Body of pancreas (tissue), 4 donors: ENCODE measurements around the gene PLA2G4D. TPM values are rescaled to one million over a fixed set of nuclear protein-coding genes. Genes with fewer than 3 reads are reported as not detected.
A peak's percentile ranks its signal among the peaks of the same experiment; 100 is the strongest.

Experiments used
- ATAC-seq: fragments of 150-250 bp; one replicate; pipeline ENCODE4 v1.9.1; 2016
- DNase-seq, 4 donors: peaks; one replicate each; pipeline ENCODE4 v3.0.0-alpha.2; 2019
- H3K27ac ChIP-seq, 4 donors: fragments of 200-600 bp; sonication (generic); 1 replicate in 3 of 4; 2 replicates in 1 of 4; pipeline versions ENCODE4 v1.5.1 to v1.6.1; 2016 to 2019; ENCODE audit warnings: mild to moderate bottlenecking in 1 of 4, mixed read lengths in 1 of 4, moderate library complexity in 1 of 4
- H3K27me3 ChIP-seq, 2 donors: fragments of 200-600 bp; sonication (generic); one replicate each; pipeline ENCODE4 v1.6.0; 2016; ENCODE audit warnings: mild to moderate bottlenecking in 1 of 2
- H3K36me3 ChIP-seq, 2 donors: fragments of 200-600 bp; sonication (generic); replicated peaks in 1 of 2; 2 replicates each; pipeline ENCODE4 v1.5.1; 2016; ENCODE audit warnings: low read depth in 2 of 2; ENCODE audit not compliant: insufficient read depth in 1 of 2
- H3K4me1 ChIP-seq: fragments of 200-600 bp; sonication (generic); one replicate; pipeline ENCODE4 v1.6.0; 2016
- H3K4me3 ChIP-seq, 2 donors: fragments of 200-600 bp; sonication (generic); 1 replicate in 1 of 2; 2 replicates in 1 of 2; pipeline ENCODE4 v1.5.1; 2016 to 2019
- H3K9me3 ChIP-seq, 3 donors: fragments of 200-600 bp; sonication (generic); 1 replicate in 2 of 3; 2 replicates in 1 of 3; pipeline ENCODE4 v1.5.1; 2016
- POLR2A ChIP-seq, 3 donors: fragments of 450-650 bp; IDR thresholded peaks; one replicate each; pipeline ENCODE4 v1.6.1; 2016; ENCODE audit warnings: antibody characterized with exemption in 3 of 3, mild to moderate bottlenecking in 2 of 3
- WGBS, 2 donors: methylation state at CpG; one replicate each; pipeline ENCODE4 v1.1.5; 2017; 5-methylcytosine and 5-hydroxymethylcytosine counted together
- intact Hi-C: fragments of 100-400 bp; cut with DNase I; formaldehyde crosslinking; loops from one replicate; pipeline ENCODE4 v1.15.1; 2023
- total RNA-seq, 2 donors: library from RNA; depleted of rRNA; stranded (reverse); fragments of >200 nt; gene quantifications; one replicate each; pipeline ENCODE4 v1.1.0, GENCODE V29; 2016
- TF ChIP-seq, protein P1 (sequence below), 7 experiments: fragments of 450-650 bp in 4 of 7; fragments of 200-600 bp in 3 of 7; sonication (generic) in 3 of 7; IDR thresholded peaks; one replicate each; pipeline ENCODE4 v1.5.1; 2016 to 2019; ENCODE audit warnings: antibody characterized with exemption in 7 of 7

Gene PLA2G4D
- total RNA-seq, 2 donors from 2014 or later: not detected

- Histone ChIP-seq H3K27me3 (no peaks in the 10 kb centered on the region), H3K4me1 (no peaks in the 10 kb centered on the region), H3K36me3 (no peaks in the 10 kb centered on the region), H3K4me3 (no peak overlapping the region), H3K27ac (no peak overlapping the region), H3K9me3 (no peaks in the 10 kb centered on the region)
- DNase-seq (no peak), ATAC-seq (no peak)
- 90 to 91% methylated on average over 4 of the region's 4 CpGs for WGBS, 2 donors
- intact Hi-C loops: no loop called here
- no peak for TF ChIP-seq POLR2A (IDR thresholded peaks at IDR 0.05)
- TF ChIP-seq, protein P1, sequence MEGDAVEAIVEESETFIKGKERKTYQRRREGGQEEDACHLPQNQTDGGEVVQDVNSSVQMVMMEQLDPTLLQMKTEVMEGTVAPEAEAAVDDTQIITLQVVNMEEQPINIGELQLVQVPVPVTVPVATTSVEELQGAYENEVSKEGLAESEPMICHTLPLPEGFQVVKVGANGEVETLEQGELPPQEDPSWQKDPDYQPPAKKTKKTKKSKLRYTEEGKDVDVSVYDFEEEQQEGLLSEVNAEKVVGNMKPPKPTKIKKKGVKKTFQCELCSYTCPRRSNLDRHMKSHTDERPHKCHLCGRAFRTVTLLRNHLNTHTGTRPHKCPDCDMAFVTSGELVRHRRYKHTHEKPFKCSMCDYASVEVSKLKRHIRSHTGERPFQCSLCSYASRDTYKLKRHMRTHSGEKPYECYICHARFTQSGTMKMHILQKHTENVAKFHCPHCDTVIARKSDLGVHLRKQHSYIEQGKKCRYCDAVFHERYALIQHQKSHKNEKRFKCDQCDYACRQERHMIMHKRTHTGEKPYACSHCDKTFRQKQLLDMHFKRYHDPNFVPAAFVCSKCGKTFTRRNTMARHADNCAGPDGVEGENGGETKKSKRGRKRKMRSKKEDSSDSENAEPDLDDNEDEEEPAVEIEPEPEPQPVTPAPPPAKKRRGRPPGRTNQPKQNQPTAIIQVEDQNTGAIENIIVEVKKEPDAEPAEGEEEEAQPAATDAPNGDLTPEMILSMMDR (IDR thresholded peaks at IDR 0.05): no peak
Observed at GRCh38 chr15:42133356-42133755, 39.0 kb upstream of the PLA2G4D start.

GRCh38 chr15:42131826-42132806, 37.8 kb upstream of the PLA2G4D start:
- intact Hi-C loops: no loop called here
- TF ChIP-seq, protein P1 (IDR thresholded peaks at IDR 0.05): no peak
- ATAC-seq (no peak), DNase-seq (peak in 2 of 4 donors; percentile 16 to 36)
- Histone ChIP-seq H3K36me3 (no peaks in the 10 kb centered on the region), H3K4me3 (no peak overlapping the region), H3K9me3 (no peaks in the 10 kb centered on the region), H3K27ac (no peak overlapping the region), H3K4me1 (no peaks in the 10 kb centered on the region), H3K27me3 (no peaks in the 10 kb centered on the region)
- 63 to 76% methylated on average over 8 to 9 of the region's 9 CpGs for WGBS, 2 donors

GRCh38 chr15:42131006-42131405, 36.6 kb upstream of the PLA2G4D start:
- no peaks in the 10 kb centered on the region for H3K9me3 ChIP-seq
- TF ChIP-seq, protein P1 (IDR thresholded peaks at IDR 0.05): no peak
- TF ChIP-seq POLR2A (IDR thresholded peaks at IDR 0.05): no peak
- no peaks in the 10 kb centered on the region for H3K4me1 ChIP-seq
- H3K27ac ChIP-seq: no peak overlapping the region
- no peak for DNase-seq
- WGBS, 2 donors: 88% methylated on average over 1 of the region's 1 CpG
- H3K36me3 ChIP-seq: no peaks in the 10 kb centered on the region
- no peak overlapping the region for H3K4me3 ChIP-seq
- no peak for ATAC-seq
- intact Hi-C loops: no loop called here
- H3K27me3 ChIP-seq: no peaks in the 10 kb centered on the region

- H3K4me1 ChIP-seq: no peaks in the 10 kb centered on the region
- no peak for ATAC-seq
- no peak for DNase-seq
- no peaks in the 10 kb centered on the region for H3K27me3 ChIP-seq
- H3K27ac ChIP-seq: no peak overlapping the region
- no peaks in the 10 kb centered on the region for H3K9me3 ChIP-seq
- TF ChIP-seq POLR2A (IDR thresholded peaks at IDR 0.05): no peak
- TF ChIP-seq, protein P1 (IDR thresholded peaks at IDR 0.05): no peak
- WGBS, 2 donors: 59 to 60% methylated on average over 6 to 8 of the region's 8 CpGs
- intact Hi-C loops: no loop called here
- no peaks in the 10 kb centered on the region for H3K36me3 ChIP-seq
- no peak overlapping the region for H3K4me3 ChIP-seq
Observed at GRCh38 chr15:42130246-42130986, 36.1 kb upstream of the PLA2G4D start.
